NOMO-1 treated with dmso at 0.1 percent for 144 hours (cell line): ENCODE data around the gene LCT.
"Not testable (repeated sequence)": the region's sequence is repeated elsewhere in the genome, so short reads cannot be mapped to it uniquely, and the experiment has no call there.

Experiments
- DNase-seq: peaks from one replicate; lab custom pipeline; 2025; ENCODE audit not compliant: unreplicated experiment; lab: John Stamatoyannopoulos, UW

Gene LCT

GRCh38 chr2:135832891-135833290, 4.1 kb downstream of the LCT start:
- no peak for DNase-seq

- DNase-seq, result no peak
Observed at GRCh38 chr2:135831180-135831812, 5.7 kb downstream of the LCT start.

- DNase-seq, result no peak
Observed at GRCh38 chr2:135829378-135830135, 7.4 kb downstream of the LCT start.

- DNase-seq, result no peak
Observed at GRCh38 chr2:135826544-135826943, 10.4 kb downstream of the LCT start.

GRCh38 chr2:135825550-135826176, 11.3 kb downstream of the LCT start:
- no peak for DNase-seq

- no peak for DNase-seq
Observed at GRCh38 chr2:135825131-135825530, 11.9 kb downstream of the LCT start.

GRCh38 chr2:135822855-135823254, 14.1 kb downstream of the LCT start:
- DNase-seq, result no peak

GRCh38 chr2:135821190-135821589, 15.8 kb downstream of the LCT start:
- DNase-seq, result no peak

GRCh38 chr2:135820003-135820618, 16.9 kb downstream of the LCT start:
- DNase-seq, result no peak

- no peak for DNase-seq
Observed at GRCh38 chr2:135818937-135819610, 17.9 kb downstream of the LCT start.

GRCh38 chr2:135817951-135818350, 19.0 kb downstream of the LCT start:
- no peak for DNase-seq

GRCh38 chr2:135817466-135817865, 19.5 kb downstream of the LCT start:
- DNase-seq, result no peak

- no peak for DNase-seq
Observed at GRCh38 chr2:135815269-135815668, 21.7 kb downstream of the LCT start.

- no peak for DNase-seq
Observed at GRCh38 chr2:135812907-135813511, 24.0 kb downstream of the LCT start.

GRCh38 chr2:135807874-135808273, 29.1 kb downstream of the LCT start:
- DNase-seq, result not testable (repeated sequence)

- no peak for DNase-seq
Observed at GRCh38 chr2:135803278-135803677, 33.7 kb downstream of the LCT start.

GRCh38 chr2:135802350-135802749, 34.6 kb downstream of the LCT start:
- no peak for DNase-seq

- DNase-seq, result no peak
Observed at GRCh38 chr2:135800513-135801460, 36.2 kb downstream of the LCT start.

GRCh38 chr2:135799738-135800137, 37.2 kb downstream of the LCT start:
- no peak for DNase-seq

GRCh38 chr2:135798762-135799161, 38.2 kb downstream of the LCT start:
- DNase-seq, result no peak
